Measurements from ENCODE around the gene NRXN2.

The NRXN2 gene

GRCh38 chr11:64590763-64591221 is 132.2 kb downstream of the NRXN2 start, which contains the start of gene SLC22A12:
Gene SLC22A12, plus strand, starts transcription at chr11:64591220. Its CDS starts 337 bp downstream, at chr11:64591557.
- DNase-seq (ENCODE audit: low read depth in 2 of 2): no peak

DNA sequence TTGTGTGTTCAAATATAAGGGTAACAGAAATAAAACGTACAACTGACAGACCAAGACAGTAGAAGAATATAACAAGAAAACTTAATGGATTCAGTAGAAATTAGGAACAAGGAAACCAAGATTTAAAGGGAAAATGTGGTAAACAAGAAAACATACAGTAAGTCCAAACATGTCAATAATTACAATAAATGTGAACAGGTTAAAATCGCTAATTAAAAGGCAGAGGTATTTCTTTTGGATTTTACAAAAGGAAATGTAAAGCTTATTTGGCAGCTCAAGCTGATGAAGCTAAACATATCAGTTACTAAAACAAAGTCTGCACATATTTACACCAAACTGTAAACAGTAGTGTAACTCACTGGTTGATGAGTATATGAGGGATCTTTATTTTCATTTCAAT is 134.3 kb downstream of the NRXN2 start:
- DNase-seq (ENCODE audit: low read depth in 2 of 2): no peak

- DNase-seq (ENCODE audit: low read depth in 2 of 2): no peak
These were observed 136.6 kb downstream of the NRXN2 start for GRCh38 chr11:64586366-64586765.

DNA sequence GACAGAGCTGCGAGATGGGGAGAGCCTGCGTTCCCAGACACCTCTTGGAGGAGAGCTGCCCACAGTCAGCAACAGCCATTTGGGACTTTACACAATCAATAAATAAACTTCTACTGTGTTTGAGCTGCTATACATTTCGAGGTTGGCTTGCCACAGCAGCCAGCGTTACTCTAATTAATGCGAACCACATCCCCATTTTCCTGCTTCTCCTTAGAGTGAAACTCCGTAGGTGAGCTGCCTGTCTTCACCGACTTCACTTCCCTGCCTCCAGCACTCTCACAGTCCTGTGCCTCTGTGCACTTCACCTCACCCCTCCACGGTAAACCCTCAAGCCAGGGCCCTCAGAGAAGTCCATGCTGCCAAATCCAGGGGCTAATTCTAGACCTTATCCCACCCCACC is 137.8 kb downstream of the NRXN2 start:
- DNase-seq (ENCODE audit: low read depth in 2 of 2): no peak

GRCh38 chr11:64583296-64584262 is 139.4 kb downstream of the NRXN2 start:
- no peak for DNase-seq (ENCODE audit: low read depth in 2 of 2)

DNA sequence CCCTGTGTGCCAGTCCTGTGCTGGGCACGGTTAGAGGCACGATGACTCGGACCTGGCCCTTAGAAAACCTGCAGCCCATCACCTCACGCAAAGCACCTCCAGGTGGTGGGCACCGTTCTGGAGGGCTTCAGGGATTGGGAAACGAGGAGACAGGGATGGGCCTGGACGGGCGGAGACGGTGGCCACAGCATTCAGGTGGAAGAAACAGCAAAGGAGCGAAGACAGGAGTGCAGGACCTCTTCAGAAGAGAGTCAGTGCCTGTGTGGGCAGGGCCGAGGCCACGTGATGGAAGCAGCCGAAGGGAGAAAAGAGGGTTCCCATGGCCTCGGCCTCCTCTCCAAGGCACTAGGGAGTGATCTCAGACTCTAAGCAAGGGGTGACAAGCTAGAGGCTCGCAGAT is 140.1 kb downstream of the NRXN2 start:
- DNase-seq (ENCODE audit: low read depth in 2 of 2): no peak

- DNase-seq (ENCODE audit: low read depth in 2 of 2): no peak
These were observed 141.9 kb downstream of the NRXN2 start for GRCh38 chr11:64581057-64581523.

DNA sequence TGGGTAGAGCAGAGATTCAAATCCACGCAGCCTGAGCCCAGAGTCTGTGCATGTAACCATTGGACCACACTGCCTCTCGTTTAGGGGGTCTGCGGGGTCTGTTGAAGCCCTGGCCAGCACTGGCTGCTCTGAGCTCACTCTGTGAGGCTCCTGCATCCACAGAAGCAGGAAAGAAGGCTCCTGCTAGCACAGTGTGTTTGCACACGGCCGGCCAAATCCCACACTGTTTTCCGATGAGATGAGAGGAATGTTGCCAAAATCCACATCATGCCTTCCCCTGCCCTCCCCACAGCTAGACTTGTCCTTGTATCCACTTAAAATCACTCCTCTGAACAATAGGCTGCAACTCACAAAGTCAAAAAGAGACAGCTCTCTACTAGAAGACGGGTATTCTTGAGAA is 142.6 kb downstream of the NRXN2 start:
- no peak for DNase-seq (ENCODE audit: low read depth in 2 of 2)

GRCh38 chr11:64577202-64577601 is 145.8 kb downstream of the NRXN2 start:
- DNase-seq (ENCODE audit: low read depth in 2 of 2): no peak

DNA sequence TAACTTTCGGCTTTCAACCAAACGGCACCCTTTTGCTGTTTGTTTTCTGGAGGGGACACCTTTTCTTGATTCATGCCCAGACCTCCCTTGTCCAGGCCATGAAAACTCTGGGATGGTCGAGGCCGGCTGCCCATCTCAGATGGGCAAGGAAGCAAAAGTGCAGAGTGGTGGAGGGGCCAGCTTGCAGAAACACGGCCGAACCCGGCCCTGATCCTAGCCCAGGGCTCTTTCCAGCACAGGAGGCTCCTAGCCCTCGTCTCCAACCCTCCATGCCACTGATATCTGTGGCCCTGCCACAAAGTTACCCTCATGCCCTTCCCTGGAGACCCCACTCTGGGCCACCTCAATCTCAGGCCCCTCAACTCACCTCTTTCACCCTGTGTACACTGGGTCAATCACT is 150.9 kb downstream of the NRXN2 start:
- DNase-seq (ENCODE audit: low read depth in 2 of 2): no peak

DNA sequence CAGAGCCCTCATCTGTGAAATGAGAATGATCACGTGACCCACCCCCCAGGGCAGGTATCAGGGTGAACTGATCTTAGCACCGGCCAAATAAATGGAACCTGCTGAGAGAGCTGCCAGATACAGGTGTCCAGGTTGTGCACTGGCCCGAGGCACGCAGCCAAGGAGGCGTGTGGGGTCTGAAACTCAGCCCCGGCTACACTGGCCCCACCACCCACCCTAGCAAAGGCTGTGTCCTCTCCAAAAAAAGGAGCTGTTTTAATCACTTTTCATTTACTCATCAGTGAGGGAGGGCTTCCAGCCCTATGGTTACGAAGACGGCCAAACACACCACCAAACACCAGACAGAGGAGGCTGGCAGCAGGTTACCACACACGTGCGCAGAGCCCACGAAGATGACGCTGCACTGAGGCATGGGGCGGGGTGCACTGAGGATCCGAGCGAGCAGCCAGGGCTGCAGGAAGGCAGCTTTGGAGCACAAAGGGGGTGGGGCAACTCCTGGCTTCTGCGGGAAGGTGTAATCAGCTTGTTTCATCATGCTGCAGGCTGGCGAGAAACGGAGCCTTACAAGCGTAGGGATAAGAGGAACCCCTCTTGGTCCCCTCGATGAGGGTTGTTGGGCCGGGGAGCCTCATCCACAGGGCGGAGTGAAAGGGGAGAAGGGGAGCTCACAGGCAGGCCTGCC is 151.4 kb downstream of the NRXN2 start:
- no peak for DNase-seq (ENCODE audit: low read depth in 2 of 2)

DNA sequence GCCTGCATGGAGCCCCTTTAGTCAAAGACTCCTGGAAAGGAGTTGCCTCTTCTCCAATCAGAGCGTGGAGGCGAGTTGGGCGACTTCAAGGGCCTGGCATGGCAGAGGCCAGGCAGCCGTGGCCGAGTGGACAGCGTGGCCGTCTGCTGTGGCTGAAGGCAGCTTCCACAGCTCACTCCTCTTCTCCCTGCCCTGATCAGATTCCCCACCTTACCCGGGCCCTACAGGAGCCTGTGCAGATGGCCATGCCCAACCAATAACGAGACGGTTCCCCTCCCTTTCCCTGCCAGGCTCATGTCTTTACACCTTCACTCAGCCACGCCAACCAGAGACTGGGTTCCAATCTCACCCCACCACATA is 152.0 kb downstream of the NRXN2 start:
- DNase-seq (ENCODE audit: low read depth in 2 of 2): no peak

GRCh38 chr11:64570341-64570740 is 152.7 kb downstream of the NRXN2 start:
- no peak for DNase-seq (ENCODE audit: low read depth in 2 of 2)

DNA sequence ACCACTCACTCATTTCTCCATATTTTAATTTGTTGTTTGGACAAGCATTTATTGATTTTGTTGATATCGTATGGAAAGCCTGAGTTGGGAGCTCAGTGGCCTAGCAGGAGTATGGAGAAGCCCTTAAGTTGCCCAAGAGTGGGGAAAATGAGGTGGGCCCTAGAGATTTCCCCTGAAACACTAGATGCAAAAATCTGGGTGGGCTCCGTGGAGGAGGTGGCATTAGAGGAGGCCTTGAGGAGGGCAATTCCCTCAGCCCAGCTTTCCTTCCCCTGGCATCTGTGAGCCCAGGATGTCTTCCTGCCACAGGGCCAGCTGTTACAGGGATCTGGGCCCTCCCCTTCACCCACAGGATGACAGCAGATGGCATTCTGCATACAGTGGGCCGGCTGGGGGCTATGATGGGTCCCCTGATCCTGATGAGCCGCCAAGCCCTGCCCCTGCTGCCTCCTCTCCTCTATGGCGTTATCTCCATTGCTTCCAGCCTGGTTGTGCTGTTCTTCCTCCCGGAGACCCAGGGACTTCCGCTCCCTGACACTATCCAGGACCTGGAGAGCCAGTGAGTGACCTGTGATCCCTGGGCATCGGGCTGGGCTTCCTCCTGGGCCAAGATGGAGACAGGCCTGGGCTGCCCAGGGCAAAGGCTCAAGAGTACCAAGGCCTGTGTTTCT is 153.6 kb downstream of the NRXN2 start:
- DNase-seq (ENCODE audit: low read depth in 2 of 2): no peak

- DNase-seq (ENCODE audit: low read depth in 2 of 2): no peak
These were observed 154.3 kb downstream of the NRXN2 start for GRCh38 chr11:64568584-64569140.

DNA sequence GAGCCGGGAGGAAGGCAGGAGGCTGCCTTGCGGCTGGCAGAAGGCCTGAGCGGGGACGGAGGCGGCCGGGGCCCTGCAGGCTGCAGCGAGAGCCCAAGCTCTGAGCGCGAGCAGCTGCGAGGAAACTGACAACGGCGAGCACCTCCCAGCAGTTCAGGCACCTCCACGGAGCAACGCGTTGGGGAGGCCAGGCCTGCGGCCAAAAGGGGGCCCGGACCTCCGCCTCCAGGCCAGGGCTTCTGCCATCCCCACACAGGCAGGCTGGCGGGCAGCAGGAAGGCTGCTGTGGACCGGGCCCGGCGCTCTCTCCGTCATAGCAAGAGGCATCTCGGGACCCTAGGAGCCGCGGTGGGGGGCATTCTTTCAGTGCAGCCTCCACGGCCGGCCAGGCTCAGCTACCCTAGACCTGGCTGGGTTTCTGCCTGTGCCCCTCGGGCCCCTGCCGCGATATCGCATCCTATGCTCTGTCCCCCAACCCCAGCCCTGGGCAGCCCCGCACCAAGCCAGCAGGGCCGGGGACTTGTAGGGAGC is 154.9 kb downstream of the NRXN2 start:
- no peak for DNase-seq (ENCODE audit: low read depth in 2 of 2)

GRCh38 chr11:64566915-64567891 is 155.8 kb downstream of the NRXN2 start:
- DNase-seq (ENCODE audit: low read depth in 2 of 2): no peak

DNA sequence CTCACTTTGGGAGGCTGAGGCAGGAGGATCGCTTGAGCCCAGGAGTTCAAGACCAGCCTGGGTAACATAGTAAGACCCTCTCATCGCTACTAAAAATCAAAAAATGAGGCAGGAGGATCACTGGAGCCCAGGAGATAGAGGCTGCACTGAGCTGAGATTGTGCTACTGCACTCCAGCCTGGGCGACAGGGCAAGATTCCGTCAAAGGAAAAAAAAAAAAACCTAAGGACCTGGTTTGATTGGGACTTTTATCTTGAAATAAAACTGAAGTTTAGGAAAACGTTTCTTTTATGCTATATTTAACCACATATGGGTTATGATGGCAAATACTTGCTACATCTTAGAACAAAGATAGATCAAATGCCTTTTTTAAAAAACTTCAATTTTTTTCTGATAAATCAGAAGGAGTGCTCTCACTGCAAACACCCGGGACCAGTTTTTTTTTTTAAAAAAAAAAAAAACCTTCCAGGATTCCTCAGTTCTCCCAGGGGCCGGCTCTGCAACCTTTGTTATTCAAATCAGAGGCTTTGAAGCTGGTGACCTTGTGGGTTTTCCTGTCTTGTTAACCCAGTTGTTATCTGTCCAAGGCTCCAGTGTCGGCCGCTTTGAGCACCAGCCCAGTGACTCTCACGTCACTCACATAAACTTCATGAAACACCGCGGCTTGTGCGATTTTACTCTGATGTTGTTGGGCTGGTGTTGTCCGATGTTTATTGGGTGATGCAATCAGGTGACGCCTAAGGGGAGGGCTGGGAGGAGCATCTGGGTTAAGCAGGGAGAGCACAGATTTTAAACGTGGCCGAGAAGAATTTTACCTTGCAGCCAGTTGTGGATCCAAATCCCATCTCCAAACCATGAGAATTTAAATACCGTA is 156.7 kb downstream of the NRXN2 start:
- DNase-seq (ENCODE audit: low read depth in 2 of 2): no peak

Data from stimulated activated CD8-positive, alpha-beta memory T cell treated with anti-CD3 and anti-CD28 coated beads, Interleukin-2, amount 100 ng/mL, for 48 hours (primary cell).